AG20443 (cell line): ENCODE measurements around the gene PAX5.

Experiments
- DNase-seq: peaks from one replicate; pipeline ENCODE4 v3.0.0; 2012; ENCODE audit warnings: low spot score, mixed read lengths

PAX5 gene

GRCh38 chr9:36812556-36812955 lies 221.5 kb downstream of the PAX5 start:
- DNase-seq, result no peak

- no peak for DNase-seq
Observed at GRCh38 chr9:36808251-36808650, 225.8 kb downstream of the PAX5 start.

DNA sequence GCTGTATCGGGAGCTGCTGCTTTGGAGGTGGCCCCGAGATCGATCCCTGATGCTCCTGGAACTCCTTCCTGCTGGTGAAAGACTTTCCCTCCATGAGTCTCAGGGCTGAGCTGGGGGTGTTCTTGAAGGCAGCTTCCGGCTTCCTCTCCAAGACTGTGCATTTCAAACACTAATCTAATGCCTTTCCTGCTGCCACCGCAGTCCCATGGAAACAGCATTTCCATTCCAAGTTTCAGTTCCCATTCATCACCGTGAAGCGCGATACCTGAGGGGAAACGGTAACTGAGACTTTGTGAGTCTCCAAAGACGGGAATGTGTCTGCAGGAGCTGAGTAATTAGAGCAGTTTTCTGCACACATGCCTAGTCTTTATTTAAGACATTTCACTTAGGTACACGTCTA lies 230.1 kb downstream of the PAX5 start:
- DNase-seq, result no peak

DNA sequence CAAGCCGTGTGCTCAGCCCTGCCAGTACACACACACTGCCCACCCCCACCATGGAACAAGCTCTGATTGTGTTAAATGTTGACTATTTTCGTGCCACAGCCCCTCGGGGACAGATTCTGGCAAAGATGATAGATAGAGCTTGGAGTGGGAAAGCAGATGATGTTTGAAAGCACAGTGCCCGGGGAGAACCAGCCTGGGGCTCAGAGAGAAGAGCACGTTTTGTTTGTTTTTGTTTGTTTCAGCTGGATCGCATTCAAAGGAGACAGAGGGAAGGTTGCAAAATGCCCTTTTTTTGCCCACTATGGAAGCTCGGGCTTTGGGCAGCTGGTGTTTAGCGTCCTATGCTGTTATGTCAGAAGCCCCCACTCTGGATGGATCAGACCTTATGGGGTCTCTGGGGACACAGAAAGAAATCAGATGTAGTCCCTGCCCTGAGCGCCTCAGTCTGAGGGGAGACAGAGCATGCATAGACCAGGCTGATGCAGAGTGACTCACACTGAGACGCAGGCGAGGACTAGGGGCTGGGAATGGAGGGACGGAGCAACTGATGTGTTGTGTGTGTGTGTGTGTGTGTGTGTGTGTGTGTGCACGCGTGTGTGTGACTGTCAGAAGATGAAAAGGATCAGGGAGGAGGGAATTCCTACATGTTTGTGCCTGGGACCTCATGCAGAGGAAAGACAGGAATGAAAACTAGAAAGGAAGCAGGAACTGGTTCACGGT lies 231.7 kb downstream of the PAX5 start:
- DNase-seq, result peak; percentile 45

GRCh38 chr9:36800455-36800854 lies 233.6 kb downstream of the PAX5 start:
- DNase-seq, result no peak

GRCh38 chr9:36798350-36799065 lies 235.6 kb downstream of the PAX5 start:
- DNase-seq, result no peak

GRCh38 chr9:36797471-36798220 lies 236.4 kb downstream of the PAX5 start:
- no peak for DNase-seq

GRCh38 chr9:36796671-36797419 lies 237.2 kb downstream of the PAX5 start:
- DNase-seq, result no peak

DNA sequence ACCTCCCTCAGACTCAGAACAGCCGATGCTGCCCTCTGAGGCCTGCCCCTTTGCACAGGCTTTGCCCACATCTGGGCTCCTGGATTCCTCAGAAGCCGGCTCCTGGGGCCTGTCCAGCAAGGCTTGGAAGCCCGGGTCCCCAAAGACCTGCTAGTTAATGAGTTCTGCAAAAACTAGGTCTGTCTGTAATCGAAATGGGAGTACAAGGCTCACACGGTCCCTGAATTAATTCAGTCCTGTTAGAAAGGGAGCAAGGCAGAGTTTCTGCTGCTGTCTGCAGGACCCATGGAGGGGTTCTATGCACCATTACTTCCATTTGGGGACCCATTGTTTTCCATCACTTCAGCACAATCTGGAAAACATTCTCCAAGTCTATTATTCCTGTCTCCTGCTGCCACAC lies 239.6 kb downstream of the PAX5 start:
- no peak for DNase-seq

DNA sequence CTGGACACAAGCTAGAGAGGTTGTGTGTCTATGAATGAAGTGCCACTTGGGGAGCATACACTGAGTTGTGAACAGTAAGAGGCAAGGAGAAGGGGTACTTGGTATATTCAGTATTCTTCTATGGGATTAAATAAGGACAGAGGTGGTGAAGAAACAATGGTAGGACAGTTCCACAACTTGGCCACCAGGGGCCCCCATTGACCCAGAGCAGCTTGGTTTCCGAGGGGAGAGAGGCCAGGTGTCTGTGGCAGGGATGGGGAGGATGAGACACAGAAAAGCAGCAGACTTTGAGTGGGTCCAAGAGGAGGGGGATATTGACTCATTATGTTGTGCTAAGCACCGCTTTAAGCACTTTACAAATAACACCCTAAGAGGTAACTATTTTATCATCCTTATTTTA lies 240.8 kb downstream of the PAX5 start:
- no peak for DNase-seq

GRCh38 chr9:36791222-36791950 lies 242.7 kb downstream of the PAX5 start:
- no peak for DNase-seq

DNA sequence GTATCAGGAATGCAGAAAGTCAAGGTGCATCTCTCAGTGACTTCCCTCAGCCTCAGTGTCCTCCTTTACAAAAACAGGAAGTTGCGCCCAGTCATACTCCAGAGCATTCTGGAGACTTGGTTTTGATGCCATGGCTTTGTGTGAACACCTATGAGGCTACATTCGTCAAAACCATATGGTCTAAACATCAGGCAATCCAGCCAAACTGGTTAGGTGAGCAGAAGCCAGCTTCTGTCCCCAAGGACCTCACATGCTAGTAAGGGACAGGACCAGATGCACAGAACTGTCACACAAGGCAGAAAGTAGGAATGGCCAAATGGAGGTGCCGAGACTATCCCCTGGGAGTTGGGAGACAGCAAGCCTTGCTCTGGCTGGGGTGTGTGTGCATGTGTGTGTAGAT lies 244.2 kb downstream of the PAX5 start:
- DNase-seq, result no peak

DNA sequence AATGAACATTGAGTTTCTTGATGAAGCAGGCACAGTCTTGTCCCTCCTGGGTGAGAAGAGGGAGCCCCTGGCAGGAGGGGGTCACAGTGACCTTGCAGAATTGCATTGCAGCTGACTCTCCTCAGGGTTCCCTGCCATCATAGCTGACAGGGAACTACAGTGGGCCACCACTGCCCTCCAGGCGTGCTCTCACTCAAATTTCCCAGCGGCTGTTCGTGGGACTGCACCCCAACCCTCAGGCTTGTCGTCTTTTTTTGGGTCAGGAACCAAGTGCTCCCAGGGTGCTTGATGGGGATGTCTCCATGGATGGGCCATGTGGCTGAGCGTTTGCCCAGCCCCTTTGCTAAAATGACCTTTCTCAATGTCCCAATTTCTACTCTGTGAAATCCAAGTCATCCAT lies 245.5 kb downstream of the PAX5 start:
- DNase-seq, result peak; percentile 31

DNA sequence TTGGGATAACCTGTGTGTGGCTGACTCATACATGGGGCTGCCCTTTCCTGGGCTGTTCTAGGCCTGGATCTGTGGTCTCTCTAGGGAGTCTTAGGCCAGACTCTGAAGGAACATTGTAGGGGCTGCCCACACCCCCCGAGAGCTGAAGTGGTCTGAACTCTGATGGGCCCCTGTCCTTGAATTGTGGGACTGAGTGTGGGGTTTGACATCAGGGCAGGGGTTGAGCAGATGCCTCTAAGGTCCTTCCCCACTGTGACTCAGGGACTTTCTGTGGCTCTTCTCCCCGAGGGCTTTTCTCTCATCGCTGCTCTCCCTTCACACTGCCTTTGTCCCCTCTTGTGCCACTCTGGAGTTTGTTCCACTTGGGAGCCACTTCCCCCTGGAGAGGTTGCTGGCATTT lies 246.4 kb downstream of the PAX5 start:
- DNase-seq, result no peak
